ENCODE results near the gene NEMP1.
"Not testable (repeated sequence)": the region's sequence is repeated elsewhere in the genome, so short reads cannot be mapped to it uniquely, and the experiment has no call there.

Gene NEMP1

GRCh38 chr12:57057067-57057751 lies 21.4 kb downstream of the NEMP1 start:
- Histone ChIP-seq H3K27me3 (ENCODE audit: insufficient read depth, low read length, poor library complexity) (no peaks in the 10 kb centered on the region), H3K4me1 (ENCODE audit: control insufficient read depth, low read depth, low read length) (no peaks in the 10 kb centered on the region), H3K79me2 (ENCODE audit: control insufficient read depth, insufficient read depth, low read length) (no peaks in the 10 kb centered on the region), H2BK15ac (replicated peaks; ENCODE audit: low read depth) (no peak overlapping the region), H3K18ac (ENCODE audit: low read length) (no peak overlapping the region), H3K23ac (ENCODE audit: low read length) (no peak overlapping the region), H3K79me1 (ENCODE audit: low read length) (no peaks in the 10 kb centered on the region), H4K8ac (ENCODE audit: low read depth, low read length) (no peak overlapping the region), H2BK120ac (ENCODE audit: low read depth, low read length) (no peak overlapping the region), H2AK5ac (ENCODE audit: low read length) (no peak overlapping the region), H4K5ac (ENCODE audit: low read length) (no peak overlapping the region), H3K27ac (ENCODE audit: low read depth, low read length) (no peak overlapping the region), H3K4me2 (ENCODE audit: low read length) (no peak overlapping the region), H3K4ac (ENCODE audit: low read depth, low read length) (no peak overlapping the region), H3K4me3 (ENCODE audit: low read length) (no peak overlapping the region), H2BK5ac (ENCODE audit: low read length) (no peak overlapping the region), H3K9ac (ENCODE audit: low read length) (no peak overlapping the region), H3K56ac (ENCODE audit: low read length) (no peak overlapping the region), H3K36me3 (ENCODE audit: control insufficient read depth, insufficient read depth, low read length) (peaks cover 14% of the 10 kb centered on the region)
- DNase-seq: no peak
- WGBS (ENCODE audit: extremely low coverage, insufficient coverage, low lambda C conversion rate): no CpG with 5 or more reads among the region's 6 CpGs

DNA sequence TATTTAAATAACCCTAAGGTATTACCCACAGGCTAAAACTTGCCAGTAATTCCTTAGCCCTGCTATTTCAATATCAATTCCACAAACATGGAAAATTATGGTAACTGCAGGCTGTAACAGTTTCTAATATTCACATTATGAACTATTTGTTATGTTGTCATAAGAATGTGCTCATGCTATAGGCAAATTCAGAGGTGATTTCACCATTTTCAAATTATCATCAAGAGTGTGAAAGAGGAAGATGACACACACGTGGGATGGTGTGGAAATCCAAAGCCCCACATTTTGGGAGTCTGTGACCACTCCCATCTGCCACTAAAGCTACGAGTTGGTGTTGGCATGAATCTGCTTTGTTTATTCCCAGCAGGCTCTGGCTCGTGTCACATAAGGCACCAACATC lies 22.8 kb downstream of the NEMP1 start:
- Histone ChIP-seq H4K8ac (ENCODE audit: low read depth, low read length) (no peak overlapping the region), H3K18ac (ENCODE audit: low read length) (no peak overlapping the region), H2BK15ac (replicated peaks; ENCODE audit: low read depth) (no peak overlapping the region), H3K79me2 (ENCODE audit: control insufficient read depth, insufficient read depth, low read length) (no peaks in the 10 kb centered on the region), H2BK5ac (ENCODE audit: low read length) (no peak overlapping the region), H3K27ac (ENCODE audit: low read depth, low read length) (no peak overlapping the region), H3K36me3 (ENCODE audit: control insufficient read depth, insufficient read depth, low read length) (peaks cover 14% of the 10 kb centered on the region), H3K9ac (ENCODE audit: low read length) (no peak overlapping the region), H2AK5ac (ENCODE audit: low read length) (no peak overlapping the region), H3K23ac (ENCODE audit: low read length) (no peak overlapping the region), H4K5ac (ENCODE audit: low read length) (no peak overlapping the region), H3K27me3 (ENCODE audit: insufficient read depth, low read length, poor library complexity) (no peaks in the 10 kb centered on the region), H3K4ac (ENCODE audit: low read depth, low read length) (no peak overlapping the region), H3K4me2 (ENCODE audit: low read length) (no peak overlapping the region), H3K4me1 (ENCODE audit: control insufficient read depth, low read depth, low read length) (no peaks in the 10 kb centered on the region), H2BK120ac (ENCODE audit: low read depth, low read length) (no peak overlapping the region), H3K56ac (ENCODE audit: low read length) (no peak overlapping the region), H3K4me3 (ENCODE audit: low read length) (no peak overlapping the region), H3K79me1 (ENCODE audit: low read length) (no peaks in the 10 kb centered on the region)
- no CpG with 5 or more reads among the region's 3 CpGs for WGBS (ENCODE audit: extremely low coverage, insufficient coverage, low lambda C conversion rate)
- DNase-seq: no peak

DNA sequence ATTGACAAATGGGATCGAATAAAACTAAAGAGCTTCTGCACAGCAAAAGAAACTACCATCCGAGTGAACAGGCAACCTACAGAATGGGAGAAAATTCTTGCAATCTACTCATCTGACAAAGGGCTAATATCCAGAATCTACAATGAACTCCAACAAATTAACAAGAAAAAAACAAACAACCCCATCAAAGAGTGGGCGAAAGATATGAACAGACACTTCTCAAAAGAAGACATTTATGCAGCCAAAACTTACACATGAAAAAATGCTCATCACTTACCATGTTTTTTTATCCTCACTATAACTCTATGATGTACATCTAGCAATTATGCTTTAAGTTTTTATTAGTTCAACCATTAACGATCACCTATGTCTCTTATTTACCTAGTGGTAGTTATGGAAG lies 24.7 kb downstream of the NEMP1 start:
- not testable (repeated sequence) for H2AK5ac ChIP-seq (ENCODE audit: low read length); H3K79me1 ChIP-seq (ENCODE audit: low read length); H3K18ac ChIP-seq (ENCODE audit: low read length); H3K27me3 ChIP-seq (ENCODE audit: insufficient read depth, low read length, poor library complexity); H2BK5ac ChIP-seq (ENCODE audit: low read length); H3K23ac ChIP-seq (ENCODE audit: low read length); H3K36me3 ChIP-seq (ENCODE audit: control insufficient read depth, insufficient read depth, low read length); H3K27ac ChIP-seq (ENCODE audit: low read depth, low read length); H3K9ac ChIP-seq (ENCODE audit: low read length); H4K5ac ChIP-seq (ENCODE audit: low read length); H3K4ac ChIP-seq (ENCODE audit: low read depth, low read length); H3K4me3 ChIP-seq (ENCODE audit: low read length); H4K8ac ChIP-seq (ENCODE audit: low read depth, low read length); H3K56ac ChIP-seq (ENCODE audit: low read length); H2BK15ac ChIP-seq (replicated peaks; ENCODE audit: low read depth); DNase-seq; H3K4me1 ChIP-seq (ENCODE audit: control insufficient read depth, low read depth, low read length); H2BK120ac ChIP-seq (ENCODE audit: low read depth, low read length); H3K4me2 ChIP-seq (ENCODE audit: low read length); H3K79me2 ChIP-seq (ENCODE audit: control insufficient read depth, insufficient read depth, low read length)
- no CpG with 5 or more reads among the region's 4 CpGs for WGBS (ENCODE audit: extremely low coverage, insufficient coverage, low lambda C conversion rate)

GRCh38 chr12:57053146-57053545 lies 25.4 kb downstream of the NEMP1 start:
- H4K8ac ChIP-seq (ENCODE audit: low read depth, low read length); H3K36me3 ChIP-seq (ENCODE audit: control insufficient read depth, insufficient read depth, low read length); H3K23ac ChIP-seq (ENCODE audit: low read length); H4K5ac ChIP-seq (ENCODE audit: low read length); H2BK5ac ChIP-seq (ENCODE audit: low read length); H3K27ac ChIP-seq (ENCODE audit: low read depth, low read length); H3K4me3 ChIP-seq (ENCODE audit: low read length); H3K9ac ChIP-seq (ENCODE audit: low read length); H2BK15ac ChIP-seq (replicated peaks; ENCODE audit: low read depth); H2AK5ac ChIP-seq (ENCODE audit: low read length); H2BK120ac ChIP-seq (ENCODE audit: low read depth, low read length); H3K4ac ChIP-seq (ENCODE audit: low read depth, low read length); H3K56ac ChIP-seq (ENCODE audit: low read length); H3K79me2 ChIP-seq (ENCODE audit: control insufficient read depth, insufficient read depth, low read length); H3K27me3 ChIP-seq (ENCODE audit: insufficient read depth, low read length, poor library complexity); H3K4me2 ChIP-seq (ENCODE audit: low read length); DNase-seq; H3K79me1 ChIP-seq (ENCODE audit: low read length); H3K18ac ChIP-seq (ENCODE audit: low read length); H3K4me1 ChIP-seq (ENCODE audit: control insufficient read depth, low read depth, low read length): not testable (repeated sequence)
- no CpG with 5 or more reads among the region's 4 CpGs for WGBS (ENCODE audit: extremely low coverage, insufficient coverage, low lambda C conversion rate)

DNA sequence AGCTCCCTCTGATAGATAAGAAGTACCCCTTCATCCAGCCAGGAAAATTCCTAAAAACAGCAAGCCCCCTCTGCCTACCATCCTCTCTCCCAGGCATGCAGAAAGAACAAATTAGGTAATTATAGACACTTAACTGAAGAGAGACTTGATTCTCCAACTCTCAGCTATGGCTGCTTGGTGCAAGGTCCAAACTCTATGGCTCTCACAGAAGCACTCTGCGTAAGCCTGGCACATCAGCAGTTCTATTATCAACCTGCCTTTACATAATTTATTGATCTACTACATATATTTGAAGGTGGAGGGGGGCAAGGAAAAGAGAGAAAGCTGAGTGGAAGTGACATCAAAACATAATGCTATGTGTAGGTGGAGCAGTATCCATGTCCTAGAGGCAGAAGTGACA lies 27.6 kb downstream of the NEMP1 start:
- Histone ChIP-seq H3K79me2 (ENCODE audit: control insufficient read depth, insufficient read depth, low read length) (no peaks in the 10 kb centered on the region), H2BK15ac (replicated peaks; ENCODE audit: low read depth) (no peak overlapping the region), H4K8ac (ENCODE audit: low read depth, low read length) (no peak overlapping the region), H3K9ac (ENCODE audit: low read length) (no peak overlapping the region), H3K27ac (ENCODE audit: low read depth, low read length) (no peak overlapping the region), H3K56ac (ENCODE audit: low read length) (no peak overlapping the region), H4K5ac (ENCODE audit: low read length) (no peak overlapping the region), H3K23ac (ENCODE audit: low read length) (no peak overlapping the region), H3K18ac (ENCODE audit: low read length) (no peak overlapping the region), H3K4me3 (ENCODE audit: low read length) (no peak overlapping the region), H2BK5ac (ENCODE audit: low read length) (no peak overlapping the region), H3K4me1 (ENCODE audit: control insufficient read depth, low read depth, low read length) (no peaks in the 10 kb centered on the region), H3K4ac (ENCODE audit: low read depth, low read length) (no peak overlapping the region), H3K79me1 (ENCODE audit: low read length) (no peaks in the 10 kb centered on the region), H3K27me3 (ENCODE audit: insufficient read depth, low read length, poor library complexity) (peaks cover 2% of the 10 kb centered on the region), H2BK120ac (ENCODE audit: low read depth, low read length) (no peak overlapping the region), H3K36me3 (ENCODE audit: control insufficient read depth, insufficient read depth, low read length) (no peaks in the 10 kb centered on the region), H2AK5ac (ENCODE audit: low read length) (no peak overlapping the region), H3K4me2 (ENCODE audit: low read length) (no peak overlapping the region)
- WGBS (ENCODE audit: extremely low coverage, insufficient coverage, low lambda C conversion rate): no CpG with 5 or more reads among the region's 1 CpG
- DNase-seq: no peak

DNA sequence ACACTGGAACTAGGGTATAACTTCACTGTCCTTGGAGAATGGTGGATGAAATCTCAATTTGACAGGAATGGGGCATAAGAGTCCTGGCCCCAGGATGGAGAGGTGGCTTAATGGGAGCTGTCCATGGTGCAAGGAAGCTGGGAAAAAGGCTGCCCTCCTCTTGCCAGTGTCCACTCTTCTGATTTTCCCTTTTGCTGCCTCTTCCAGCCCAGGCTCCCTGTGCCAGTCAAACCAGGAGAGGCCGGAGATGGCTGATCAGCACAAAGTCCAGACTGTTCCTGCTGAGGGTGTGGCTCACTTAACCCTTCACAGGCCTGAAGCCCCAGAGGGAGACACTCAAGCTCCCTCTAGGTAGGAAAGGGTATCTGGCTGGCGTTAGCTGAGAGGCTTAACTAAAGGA lies 28.7 kb downstream of the NEMP1 start, which contains the start of gene MYO1A:
Gene MYO1A, minus strand, starts transcription at position 240 of the 400 bp plus-strand sequence. CDS start 1,806 bp downstream, outside the sequence.
- Histone ChIP-seq H3K36me3 (ENCODE audit: control insufficient read depth, insufficient read depth, low read length) (no peaks in the 10 kb centered on the region), H3K9ac (ENCODE audit: low read length) (no peak within 1 kb of the TSS), H2AK5ac (ENCODE audit: low read length) (no peak within 1 kb of the TSS), H3K79me2 (ENCODE audit: control insufficient read depth, insufficient read depth, low read length) (no peaks in the 10 kb centered on the region), H3K4ac (ENCODE audit: low read depth, low read length) (no peak within 1 kb of the TSS), H3K4me2 (ENCODE audit: low read length) (no peak within 1 kb of the TSS), H2BK5ac (ENCODE audit: low read length) (no peak within 1 kb of the TSS), H4K8ac (ENCODE audit: low read depth, low read length) (no peak within 1 kb of the TSS), H3K4me1 (ENCODE audit: control insufficient read depth, low read depth, low read length) (no peaks in the 10 kb centered on the region), H3K27ac (ENCODE audit: low read depth, low read length) (no peak within 1 kb of the TSS), H4K5ac (ENCODE audit: low read length) (no peak within 1 kb of the TSS), H3K79me1 (ENCODE audit: low read length) (no peaks in the 10 kb centered on the region), H3K23ac (ENCODE audit: low read length) (no peak within 1 kb of the TSS), H2BK120ac (ENCODE audit: low read depth, low read length) (no peak within 1 kb of the TSS), H2BK15ac (replicated peaks; ENCODE audit: low read depth) (no peak within 1 kb of the TSS), H3K18ac (ENCODE audit: low read length) (no peak within 1 kb of the TSS), H3K27me3 (ENCODE audit: insufficient read depth, low read length, poor library complexity) (peaks cover 2% of the 10 kb centered on the region), H3K56ac (ENCODE audit: low read length) (no peak within 1 kb of the TSS), H3K4me3 (ENCODE audit: low read length) (no peak within 1 kb of the TSS)
- WGBS (ENCODE audit: extremely low coverage, insufficient coverage, low lambda C conversion rate): no CpG with 5 or more reads among the region's 2 CpGs
- peak; percentile 33 for DNase-seq

Measured in mesendoderm (in vitro differentiated cells).